Measurements from ENCODE around the gene NPM1.

- TF ChIP-seq, protein P1, sequence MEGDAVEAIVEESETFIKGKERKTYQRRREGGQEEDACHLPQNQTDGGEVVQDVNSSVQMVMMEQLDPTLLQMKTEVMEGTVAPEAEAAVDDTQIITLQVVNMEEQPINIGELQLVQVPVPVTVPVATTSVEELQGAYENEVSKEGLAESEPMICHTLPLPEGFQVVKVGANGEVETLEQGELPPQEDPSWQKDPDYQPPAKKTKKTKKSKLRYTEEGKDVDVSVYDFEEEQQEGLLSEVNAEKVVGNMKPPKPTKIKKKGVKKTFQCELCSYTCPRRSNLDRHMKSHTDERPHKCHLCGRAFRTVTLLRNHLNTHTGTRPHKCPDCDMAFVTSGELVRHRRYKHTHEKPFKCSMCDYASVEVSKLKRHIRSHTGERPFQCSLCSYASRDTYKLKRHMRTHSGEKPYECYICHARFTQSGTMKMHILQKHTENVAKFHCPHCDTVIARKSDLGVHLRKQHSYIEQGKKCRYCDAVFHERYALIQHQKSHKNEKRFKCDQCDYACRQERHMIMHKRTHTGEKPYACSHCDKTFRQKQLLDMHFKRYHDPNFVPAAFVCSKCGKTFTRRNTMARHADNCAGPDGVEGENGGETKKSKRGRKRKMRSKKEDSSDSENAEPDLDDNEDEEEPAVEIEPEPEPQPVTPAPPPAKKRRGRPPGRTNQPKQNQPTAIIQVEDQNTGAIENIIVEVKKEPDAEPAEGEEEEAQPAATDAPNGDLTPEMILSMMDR (IDR thresholded peaks at IDR 0.05) = no peak
- TF ChIP-seq EP300 (IDR thresholded peaks at IDR 0.05) (no peak), POLR2AphosphoS5 (IDR thresholded peaks at IDR 0.05) (no peak)
These were observed 66.9 kb downstream of the NPM1 start for GRCh38 chr5:171454549-171454948.
